SK-N-SH (cell line): Measurements from ENCODE around the gene VGF. TPM values are rescaled to one million over a fixed set of nuclear protein-coding genes. Genes with fewer than 3 reads are reported as not detected.

ENCODE experiments used
- CTCF ChIA-PET: fragments of 300-600, 350-600 bp; formaldehyde crosslinking; extraction: SDS; loops from one replicate; lab custom pipeline; 2021; lab: Yijun Ruan, JAX
- POLR2A ChIA-PET: fragments of 350-600 bp; sonication (Branson Sonifier 250); formaldehyde crosslinking; extraction: SDS; loops from one replicate; lab custom pipeline; 2020; ENCODE audit warnings: antibody characterized with exemption, inconsistent platforms; lab: Yijun Ruan, JAX
- DNase-seq: peaks from one replicate; pipeline ENCODE4 v3.0.0; 2012
- H2AFZ ChIP-seq: fragments of 200-600 bp; sonication (generic); 2 replicates; pipeline ENCODE4 v1.8.1; 2016; ENCODE audit warnings: antibody characterized with exemption, mild to moderate bottlenecking, low read depth
- H3F3A ChIP-seq: fragments of 200-600 bp; sonication (generic); replicated peaks from 2 replicates; pipeline ENCODE3; 2016; ENCODE audit warnings: antibody characterized with exemption, mild to moderate bottlenecking; ENCODE audit not compliant: insufficient read depth
- H3K27ac ChIP-seq, 2 experiments: fragments of 200-500 bp in 1 of 2; fragments of 200-600 bp in 1 of 2; sonication (Bioruptor generic) in 1 of 2; sonication (generic), shearing (Covaris generic) in 1 of 2; 2 replicates each; pipeline versions ENCODE4 v1.5.1 to v1.6.1; 2014 to 2016; ENCODE audit warnings: low read depth in 2 of 2, inconsistent platforms in 1 of 2, low read length in 1 of 2, mild to moderate bottlenecking in 1 of 2, mixed read lengths in 1 of 2
- H3K27me3 ChIP-seq: fragments of 200-600 bp; sonication (generic), shearing (Covaris generic); 2 replicates; pipeline ENCODE4 v1.6.1; 2016; ENCODE audit warnings: mixed run types; ENCODE audit not compliant: insufficient read depth
- H3K36me3 ChIP-seq, 2 experiments: fragments of 200-500 bp in 1 of 2; fragments of 200-600 bp in 1 of 2; sonication (Bioruptor generic) in 1 of 2; sonication (generic) in 1 of 2; replicated peaks in 1 of 2; 2 replicates each; pipeline versions ENCODE3 to v1.5.1; 2014 to 2016; ENCODE audit warnings: low read length in 1 of 2, mild to moderate bottlenecking in 1 of 2; ENCODE audit not compliant: insufficient read depth in 2 of 2, control insufficient read depth in 1 of 2
- H3K4me1 ChIP-seq, 2 experiments: fragments of 200-500 bp in 1 of 2; fragments of 200-600 bp in 1 of 2; sonication (Bioruptor generic) in 1 of 2; sonication (generic), shearing (Covaris generic) in 1 of 2; 2 replicates each; pipeline versions ENCODE4 v1.5.1 to v1.6.1; 2014 to 2016; ENCODE audit warnings: low read depth in 1 of 2, low read length in 1 of 2, mixed run types in 1 of 2; ENCODE audit not compliant: insufficient read depth in 2 of 2, control insufficient read depth in 1 of 2
- H3K4me2 ChIP-seq: fragments of 200-600 bp; sonication (generic), shearing (Covaris generic); 2 replicates; pipeline ENCODE4 v1.6.1; 2017; ENCODE audit warnings: mixed run types
- H3K4me3 ChIP-seq, 2 experiments: fragments of 200-500 bp in 1 of 2; fragments of 200-600 bp in 1 of 2; sonication (Bioruptor generic) in 1 of 2; sonication (generic), shearing (Covaris generic) in 1 of 2; 2 replicates each; pipeline versions ENCODE4 v1.5.1 to v1.8.1; 2014 to 2016; ENCODE audit warnings: low read depth in 2 of 2, inconsistent platforms in 1 of 2, low read length in 1 of 2, mild to moderate bottlenecking in 1 of 2, mixed read lengths in 1 of 2, moderate library complexity in 1 of 2
- H3K79me2 ChIP-seq: fragments of 200-600 bp; sonication (generic); 2 replicates; pipeline ENCODE4 v1.8.1; 2017; ENCODE audit warnings: mild to moderate bottlenecking; ENCODE audit not compliant: insufficient read depth
- H3K9ac ChIP-seq: fragments of 200-600 bp; sonication (generic); 2 replicates; pipeline ENCODE4 v1.6.1; 2017; ENCODE audit warnings: mixed run types
- H3K9me2 ChIP-seq: fragments of 200-600 bp; sonication (generic); 2 replicates; pipeline ENCODE4 v1.6.1; 2017; ENCODE audit warnings: mixed run types
- H3K9me3 ChIP-seq: fragments of 200-600 bp; sonication (generic); 2 replicates; pipeline ENCODE4 v1.6.1; 2017; ENCODE audit warnings: mixed run types, mild to moderate bottlenecking, moderate library complexity
- H4K20me1 ChIP-seq: fragments of 200-600 bp; sonication (generic); 2 replicates; pipeline ENCODE4 v1.6.1; 2017; ENCODE audit warnings: mild to moderate bottlenecking, mixed run types; ENCODE audit not compliant: insufficient read depth
- CHD2 ChIP-seq: fragments of 150-350 bp; IDR thresholded peaks from 2 replicates; pipeline ENCODE4 v1.6.1; 2018; ENCODE audit warnings: low read length; ENCODE audit not compliant: partially characterized antibody
- EP300 ChIP-seq, 2 experiments: IDR thresholded peaks; 2 replicates each; pipeline versions ENCODE4 v1.4.0 to v1.6.1; 2012; ENCODE audit warnings: borderline replicate concordance in 1 of 2, low read depth in 1 of 2, low read length in 1 of 2
- FOSL2 ChIP-seq: IDR thresholded peaks from 2 replicates; pipeline ENCODE4 v1.4.0; 2012; ENCODE audit warnings: low read depth, mild to moderate bottlenecking, moderate library complexity, borderline replicate concordance
- FOXJ3 ChIP-seq: sonication (generic); formaldehyde crosslinking; IDR thresholded peaks from 2 replicates; pipeline ENCODE4 v1.5.1; 2020; ENCODE audit warnings: mild to moderate bottlenecking, missing genetic modification reagents
- MEF2A ChIP-seq: IDR thresholded peaks from 2 replicates; pipeline ENCODE4 v1.4.0; 2012; ENCODE audit warnings: low read depth, borderline replicate concordance
- NFIC ChIP-seq: IDR thresholded peaks from 2 replicates; pipeline ENCODE4 v1.4.0; 2012; ENCODE audit warnings: borderline replicate concordance
- RCOR1 ChIP-seq: fragments of 150-350 bp; IDR thresholded peaks from 2 replicates; pipeline ENCODE4 v1.6.1; 2017; ENCODE audit warnings: antibody characterized with exemption, low read length
- RFX5 ChIP-seq: IDR thresholded peaks from 2 replicates; pipeline ENCODE4 v1.6.1; 2012; ENCODE audit warnings: mild to moderate bottlenecking, improper control_type of control experiment, low read length
- RXRA ChIP-seq: IDR thresholded peaks from 2 replicates; pipeline ENCODE4 v1.4.0; 2012; ENCODE audit warnings: low read depth, mild to moderate bottlenecking, borderline replicate concordance
- TAF1 ChIP-seq: IDR thresholded peaks from 2 replicates; pipeline ENCODE4 v1.6.1; 2012; ENCODE audit warnings: low read depth, mild to moderate bottlenecking, low read length, moderate library complexity, borderline replicate concordance
- TEAD4 ChIP-seq: IDR thresholded peaks from 2 replicates; pipeline ENCODE4 v1.4.0; 2012; ENCODE audit warnings: mild to moderate bottlenecking, borderline replicate concordance; ENCODE audit not compliant: insufficient read depth
- YY1 ChIP-seq: IDR thresholded peaks from 2 replicates; pipeline ENCODE4 v1.4.0; 2012; ENCODE audit warnings: low read depth, mild to moderate bottlenecking
- WGBS: methylation state at CpG from one replicate; pipeline ENCODE4 v1.1.6; 2017; ENCODE audit warnings: low lambda C conversion rate; 5-methylcytosine and 5-hydroxymethylcytosine counted together
- polyA plus RNA-seq, 3 experiments: library from polyadenylated mRNA; depleted of rRNA; stranded (reverse); fragments of >200 nt; gene quantifications; 2 replicates each; pipeline ENCODE4 v1.2.3, GENCODE V29; 2012
- TF ChIP-seq, protein P1 (sequence below): IDR thresholded peaks from 2 replicates; pipeline ENCODE4 v1.4.0; 2012; ENCODE audit warnings: low read depth, borderline replicate concordance
- TF ChIP-seq, protein P2 (sequence below): IDR thresholded peaks from 2 replicates; pipeline ENCODE4 v1.4.0; 2012; ENCODE audit warnings: low read depth
- TF ChIP-seq, protein P3 (sequence below): IDR thresholded peaks from 2 replicates; pipeline ENCODE4; 2012
- TF ChIP-seq, protein P4 (sequence below): fragments of 150-350 bp; IDR thresholded peaks from 2 replicates; pipeline ENCODE4 v1.6.1; 2017; ENCODE audit warnings: antibody characterized with exemption, low read length, low read depth, borderline replicate concordance

VGF gene
- polyA plus RNA-seq, 1 of the 3 experiments (the other 2 are of a cell fraction) = 54.3 TPM

DNA sequence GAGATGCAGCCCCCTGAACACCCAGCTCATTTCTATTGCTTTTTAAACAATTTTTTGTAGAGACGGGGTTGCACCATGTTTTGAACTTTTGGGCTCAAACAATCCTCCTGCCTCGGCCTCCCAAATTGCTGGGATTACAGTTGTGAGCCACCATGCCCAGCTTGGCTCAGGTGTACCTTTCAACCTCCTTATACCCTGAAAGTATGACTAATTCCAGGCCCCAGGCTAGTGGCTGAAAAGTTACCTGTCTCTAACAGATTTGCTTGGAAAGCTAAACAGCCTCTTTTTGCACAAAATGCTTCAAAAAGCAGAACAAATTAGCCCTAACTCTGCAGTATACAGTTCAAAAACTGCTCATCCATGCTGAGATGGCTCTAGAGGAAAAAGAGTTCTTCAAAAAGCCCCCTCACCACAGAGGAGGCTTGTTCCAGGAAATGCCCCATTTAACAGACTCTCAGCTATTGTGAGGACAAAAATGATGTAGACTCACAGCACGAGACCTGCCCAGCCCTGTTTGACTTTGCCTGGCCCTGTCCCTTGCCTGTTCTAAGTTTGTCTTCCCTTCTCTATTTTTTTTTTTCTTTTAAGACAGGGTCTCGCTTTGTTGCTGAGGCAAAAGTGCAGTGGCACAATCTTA lies 24.5 kb downstream of the VGF start:
- no peak overlapping the region for H3K4me2 ChIP-seq
- no peaks in the 10 kb centered on the region for H3K9me2 ChIP-seq
- H2AFZ ChIP-seq = no peak overlapping the region
- 92% methylated on average over 4 of the region's 4 CpGs for WGBS
- H3K79me2 ChIP-seq = no peaks in the 10 kb centered on the region
- H3K9ac ChIP-seq = no peak overlapping the region
- H3K9me3 ChIP-seq = no peaks in the 10 kb centered on the region
- H3K4me3 ChIP-seq = no peak overlapping the region
- H3K36me3 ChIP-seq = peaks cover 5 to 16% of the 10 kb centered on the region in 2 experiments
- peaks cover 62% of the 10 kb centered on the region for H3F3A ChIP-seq
- H3K4me1 ChIP-seq = peaks cover 5 to 10% of the 10 kb centered on the region in 2 experiments; a peak in 2 of 4 replicates
- CTCF ChIA-PET = interaction anchor here (0.7 to 10.7 kb wide), 12 partner anchors 14 to 299 kb away, joined by 3 to 257 read pairs (median 8); partner anchors contain the start of genes ACHE, AP1S1 and FIS1
- H3K27ac ChIP-seq = peak overlapping the region in 1 of 2 experiments; percentile 98; a peak in 2 of 4 replicates
- no peaks in the 10 kb centered on the region for H3K27me3 ChIP-seq
- TF ChIP-seq FOXJ3 (CRISPR knock-in tag) (no peak), RFX5 (no peak), YY1 (no peak), RCOR1 (no peak), RXRA (no peak), NFIC (no peak), EP300 (IDR thresholded peaks at IDR 0.05; ENCODE audit: borderline replicate concordance in 1 of 2, low read depth in 1 of 2, low read length in 1 of 2) (no peak), CHD2 (no peak), TAF1 (no peak), FOSL2 (no peak), TEAD4 (no peak), MEF2A (no peak)
- TF ChIP-seq, protein P1, sequence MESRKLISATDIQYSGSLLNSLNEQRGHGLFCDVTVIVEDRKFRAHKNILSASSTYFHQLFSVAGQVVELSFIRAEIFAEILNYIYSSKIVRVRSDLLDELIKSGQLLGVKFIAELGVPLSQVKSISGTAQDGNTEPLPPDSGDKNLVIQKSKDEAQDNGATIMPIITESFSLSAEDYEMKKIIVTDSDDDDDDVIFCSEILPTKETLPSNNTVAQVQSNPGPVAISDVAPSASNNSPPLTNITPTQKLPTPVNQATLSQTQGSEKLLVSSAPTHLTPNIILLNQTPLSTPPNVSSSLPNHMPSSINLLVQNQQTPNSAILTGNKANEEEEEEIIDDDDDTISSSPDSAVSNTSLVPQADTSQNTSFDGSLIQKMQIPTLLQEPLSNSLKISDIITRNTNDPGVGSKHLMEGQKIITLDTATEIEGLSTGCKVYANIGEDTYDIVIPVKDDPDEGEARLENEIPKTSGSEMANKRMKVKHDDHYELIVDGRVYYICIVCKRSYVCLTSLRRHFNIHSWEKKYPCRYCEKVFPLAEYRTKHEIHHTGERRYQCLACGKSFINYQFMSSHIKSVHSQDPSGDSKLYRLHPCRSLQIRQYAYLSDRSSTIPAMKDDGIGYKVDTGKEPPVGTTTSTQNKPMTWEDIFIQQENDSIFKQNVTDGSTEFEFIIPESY = no peak
- TF ChIP-seq, protein P2, sequence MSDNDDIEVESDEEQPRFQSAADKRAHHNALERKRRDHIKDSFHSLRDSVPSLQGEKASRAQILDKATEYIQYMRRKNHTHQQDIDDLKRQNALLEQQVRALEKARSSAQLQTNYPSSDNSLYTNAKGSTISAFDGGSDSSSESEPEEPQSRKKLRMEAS = no peak
- TF ChIP-seq, protein P3, sequence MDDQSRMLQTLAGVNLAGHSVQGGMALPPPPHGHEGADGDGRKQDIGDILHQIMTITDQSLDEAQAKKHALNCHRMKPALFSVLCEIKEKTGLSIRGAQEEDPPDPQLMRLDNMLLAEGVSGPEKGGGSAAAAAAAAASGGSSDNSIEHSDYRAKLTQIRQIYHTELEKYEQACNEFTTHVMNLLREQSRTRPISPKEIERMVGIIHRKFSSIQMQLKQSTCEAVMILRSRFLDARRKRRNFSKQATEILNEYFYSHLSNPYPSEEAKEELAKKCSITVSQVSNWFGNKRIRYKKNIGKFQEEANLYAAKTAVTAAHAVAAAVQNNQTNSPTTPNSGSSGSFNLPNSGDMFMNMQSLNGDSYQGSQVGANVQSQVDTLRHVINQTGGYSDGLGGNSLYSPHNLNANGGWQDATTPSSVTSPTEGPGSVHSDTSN = no peak
- TF ChIP-seq, protein P4, sequence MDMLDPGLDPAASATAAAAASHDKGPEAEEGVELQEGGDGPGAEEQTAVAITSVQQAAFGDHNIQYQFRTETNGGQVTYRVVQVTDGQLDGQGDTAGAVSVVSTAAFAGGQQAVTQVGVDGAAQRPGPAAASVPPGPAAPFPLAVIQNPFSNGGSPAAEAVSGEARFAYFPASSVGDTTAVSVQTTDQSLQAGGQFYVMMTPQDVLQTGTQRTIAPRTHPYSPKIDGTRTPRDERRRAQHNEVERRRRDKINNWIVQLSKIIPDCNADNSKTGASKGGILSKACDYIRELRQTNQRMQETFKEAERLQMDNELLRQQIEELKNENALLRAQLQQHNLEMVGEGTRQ = no peak
- DNase-seq = no peak
- H4K20me1 ChIP-seq = peaks cover 22% of the 10 kb centered on the region
- POLR2A ChIA-PET = interaction anchor here (1.4 kb wide), 1 partner anchor 25 kb away, joined by 7 read pairs; the partner anchor contains the start of gene VGF
